GM19438 (cell line): ENCODE results near the gene SNX8.
A peak's percentile ranks its signal among the peaks of the same experiment; 100 is the strongest.
"Not testable (repeated sequence)": the region's sequence is repeated elsewhere in the genome, so short reads cannot be mapped to it uniquely, and the experiment has no call there.

Experiments used
- ATAC-seq: cut with Tn5 transposase; IDR thresholded peaks from one replicate; pipeline ENCODE4 v1.9.1; 2021; ENCODE audit warnings: low read depth; ENCODE audit not compliant: unreplicated experiment

The SNX8 gene

GRCh38 chr7:2314209-2314955 is at the start of gene SNX8:
Gene SNX8 (minus strand): TSS chr7:2314441. CDS start chr7:2314421, 20 bp downstream.
- ATAC-seq: peak; percentile 73

- no peak for ATAC-seq
These were observed 48.3 kb upstream of the SNX8 start for GRCh38 chr7:2362385-2363088.

- no peak for ATAC-seq
These were observed 46.6 kb upstream of the SNX8 start for GRCh38 chr7:2360796-2361195.

GRCh38 chr7:2359610-2360009 is 45.4 kb upstream of the SNX8 start:
- no peak for ATAC-seq

GRCh38 chr7:2358968-2359527 is 44.8 kb upstream of the SNX8 start:
- ATAC-seq: no peak

GRCh38 chr7:2357571-2357970 is 43.3 kb upstream of the SNX8 start:
- no peak for ATAC-seq

- ATAC-seq: no peak
These were observed 42.9 kb upstream of the SNX8 start for GRCh38 chr7:2357165-2357564.

- ATAC-seq: no peak
These were observed 41.4 kb upstream of the SNX8 start for GRCh38 chr7:2355705-2356008.

- peak; percentile 20 for ATAC-seq
These were observed 40.9 kb upstream of the SNX8 start for GRCh38 chr7:2354939-2355704.

GRCh38 chr7:2354186-2354938 is 40.1 kb upstream of the SNX8 start, which contains the start of gene EIF3B:
Gene EIF3B (plus strand): TSS chr7:2354827. CDS start chr7:2354922, 95 bp downstream.
- peak; percentile 75 for ATAC-seq

- peak; percentile 49 for ATAC-seq
These were observed 39.6 kb upstream of the SNX8 start for GRCh38 chr7:2353936-2354185.

GRCh38 chr7:2353113-2353935 is 39.1 kb upstream of the SNX8 start:
- ATAC-seq: peak; percentile 1

- ATAC-seq: no peak
These were observed 36.6 kb upstream of the SNX8 start for GRCh38 chr7:2350861-2351260.

GRCh38 chr7:2350055-2350454 is 35.8 kb upstream of the SNX8 start:
- no peak for ATAC-seq

- ATAC-seq: not testable (repeated sequence)
These were observed 33.3 kb upstream of the SNX8 start for GRCh38 chr7:2347351-2348063.

- no peak for ATAC-seq
These were observed 22.5 kb upstream of the SNX8 start for GRCh38 chr7:2336626-2337299.

GRCh38 chr7:2332606-2333231 is 18.5 kb upstream of the SNX8 start:
- not testable (repeated sequence) for ATAC-seq

- ATAC-seq: no peak
These were observed 17.5 kb upstream of the SNX8 start for GRCh38 chr7:2331707-2332106.
